Endothelial cell of umbilical vein (primary cell): Measurements from ENCODE around the gene RANBP3.

Experiments
- EZH2 ChIP-seq: IDR thresholded peaks from 2 replicates; pipeline ENCODE4 v1.6.1; 2012; ENCODE audit warnings: borderline replicate concordance, low read depth, mild to moderate bottlenecking, moderate library complexity, low read length, inconsistent platforms; ENCODE audit not compliant: severe bottlenecking
- FOS ChIP-seq: IDR thresholded peaks from 2 replicates; pipeline ENCODE4 v1.6.1; 2011; ENCODE audit warnings: mild to moderate bottlenecking, low read length, moderate library complexity, borderline replicate concordance; ENCODE audit not compliant: insufficient read depth
- GATA2 ChIP-seq: IDR thresholded peaks from 2 replicates; pipeline ENCODE4 v1.7.0; 2011; ENCODE audit warnings: low read depth, mild to moderate bottlenecking, moderate library complexity, mixed read lengths, low read length; ENCODE audit not compliant: insufficient read length, insufficient read depth
- JUN ChIP-seq: IDR thresholded peaks from 2 replicates; pipeline ENCODE4 v1.6.1; 2011; ENCODE audit warnings: borderline replicate concordance, low read depth; ENCODE audit not compliant: insufficient read length, insufficient read depth
- MYC ChIP-seq: IDR thresholded peaks from one replicate; pipeline ENCODE4 v1.6.1; 2011; ENCODE audit warnings: mild to moderate bottlenecking, low read depth, low read length
- POLR2A ChIP-seq: IDR thresholded peaks from 2 replicates; pipeline ENCODE4 v1.6.1; 2012; ENCODE audit warnings: low read depth, mild to moderate bottlenecking, control low read depth, low read length
- POLR2AphosphoS5 ChIP-seq: IDR thresholded peaks from 2 replicates; pipeline ENCODE4 v1.6.1; 2012; ENCODE audit warnings: low read depth, mild to moderate bottlenecking, control low read depth, low read length, moderate library complexity; ENCODE audit not compliant: insufficient read depth
- TF ChIP-seq, protein P1 (sequence below): IDR thresholded peaks from 2 replicates; pipeline ENCODE4 v1.6.1; 2011; ENCODE audit not compliant: insufficient read depth, insufficient read length
- TF ChIP-seq, protein P2 (sequence below), 2 donors: IDR thresholded peaks; 1 replicate in 1 of 2; 2 replicates in 1 of 2; pipeline ENCODE4 v1.5.1; 2011; ENCODE audit warnings: low read length in 2 of 2, mild to moderate bottlenecking in 2 of 2, moderate library complexity in 2 of 2, control low read depth in 1 of 2, inconsistent platforms in 1 of 2, low read depth in 1 of 2; ENCODE audit not compliant: insufficient read depth in 1 of 2; ENCODE audit errors: extremely low read depth in 1 of 2

DNA sequence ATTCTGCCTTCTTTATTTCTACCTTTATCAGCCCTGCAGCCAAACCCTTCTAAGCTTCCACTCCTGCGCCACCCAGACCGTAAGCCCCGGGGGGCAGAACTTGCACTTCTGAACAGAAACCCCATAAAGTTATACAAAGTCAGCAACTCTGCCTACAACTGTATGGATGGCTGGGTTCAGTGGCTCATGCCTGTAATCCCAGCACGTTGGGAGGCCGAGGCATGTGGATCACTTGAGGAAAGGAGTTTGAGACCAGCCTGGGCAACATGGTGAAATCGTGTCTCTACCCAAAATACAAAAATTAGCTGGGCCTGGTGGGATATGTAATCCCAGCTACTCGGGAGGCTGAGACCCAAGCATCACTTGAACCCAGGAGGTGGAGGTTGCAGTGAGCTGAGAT, 10.4 kb downstream of the RANBP3 start:
- TF ChIP-seq, protein P1, sequence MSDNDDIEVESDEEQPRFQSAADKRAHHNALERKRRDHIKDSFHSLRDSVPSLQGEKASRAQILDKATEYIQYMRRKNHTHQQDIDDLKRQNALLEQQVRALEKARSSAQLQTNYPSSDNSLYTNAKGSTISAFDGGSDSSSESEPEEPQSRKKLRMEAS: no peak
- TF ChIP-seq, protein P2, sequence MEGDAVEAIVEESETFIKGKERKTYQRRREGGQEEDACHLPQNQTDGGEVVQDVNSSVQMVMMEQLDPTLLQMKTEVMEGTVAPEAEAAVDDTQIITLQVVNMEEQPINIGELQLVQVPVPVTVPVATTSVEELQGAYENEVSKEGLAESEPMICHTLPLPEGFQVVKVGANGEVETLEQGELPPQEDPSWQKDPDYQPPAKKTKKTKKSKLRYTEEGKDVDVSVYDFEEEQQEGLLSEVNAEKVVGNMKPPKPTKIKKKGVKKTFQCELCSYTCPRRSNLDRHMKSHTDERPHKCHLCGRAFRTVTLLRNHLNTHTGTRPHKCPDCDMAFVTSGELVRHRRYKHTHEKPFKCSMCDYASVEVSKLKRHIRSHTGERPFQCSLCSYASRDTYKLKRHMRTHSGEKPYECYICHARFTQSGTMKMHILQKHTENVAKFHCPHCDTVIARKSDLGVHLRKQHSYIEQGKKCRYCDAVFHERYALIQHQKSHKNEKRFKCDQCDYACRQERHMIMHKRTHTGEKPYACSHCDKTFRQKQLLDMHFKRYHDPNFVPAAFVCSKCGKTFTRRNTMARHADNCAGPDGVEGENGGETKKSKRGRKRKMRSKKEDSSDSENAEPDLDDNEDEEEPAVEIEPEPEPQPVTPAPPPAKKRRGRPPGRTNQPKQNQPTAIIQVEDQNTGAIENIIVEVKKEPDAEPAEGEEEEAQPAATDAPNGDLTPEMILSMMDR (IDR thresholded peaks at IDR 0.05; ENCODE audit: extremely low read depth in 1 of 2, insufficient read depth in 1 of 2, low read depth in 1 of 2, low read length in 2 of 2): no peak
- TF ChIP-seq POLR2AphosphoS5: no peak
- no peak for TF ChIP-seq EZH2
- TF ChIP-seq MYC: no peak
- TF ChIP-seq POLR2A: no peak
- TF ChIP-seq JUN: no peak
- no peak for TF ChIP-seq FOS
- no peak for TF ChIP-seq GATA2
